DMS 273 (cell line): Measurements from ENCODE around the gene HMGN4.
A peak's percentile ranks its signal among the peaks of the same experiment; 100 is the strongest.
"Not testable (repeated sequence)": the region's sequence is repeated elsewhere in the genome, so short reads cannot be mapped to it uniquely, and the experiment has no call there.

Experiments
- DNase-seq: peaks from one replicate; lab custom pipeline; 2025; ENCODE audit not compliant: unreplicated experiment; lab: John Stamatoyannopoulos, UW

The HMGN4 gene

DNA sequence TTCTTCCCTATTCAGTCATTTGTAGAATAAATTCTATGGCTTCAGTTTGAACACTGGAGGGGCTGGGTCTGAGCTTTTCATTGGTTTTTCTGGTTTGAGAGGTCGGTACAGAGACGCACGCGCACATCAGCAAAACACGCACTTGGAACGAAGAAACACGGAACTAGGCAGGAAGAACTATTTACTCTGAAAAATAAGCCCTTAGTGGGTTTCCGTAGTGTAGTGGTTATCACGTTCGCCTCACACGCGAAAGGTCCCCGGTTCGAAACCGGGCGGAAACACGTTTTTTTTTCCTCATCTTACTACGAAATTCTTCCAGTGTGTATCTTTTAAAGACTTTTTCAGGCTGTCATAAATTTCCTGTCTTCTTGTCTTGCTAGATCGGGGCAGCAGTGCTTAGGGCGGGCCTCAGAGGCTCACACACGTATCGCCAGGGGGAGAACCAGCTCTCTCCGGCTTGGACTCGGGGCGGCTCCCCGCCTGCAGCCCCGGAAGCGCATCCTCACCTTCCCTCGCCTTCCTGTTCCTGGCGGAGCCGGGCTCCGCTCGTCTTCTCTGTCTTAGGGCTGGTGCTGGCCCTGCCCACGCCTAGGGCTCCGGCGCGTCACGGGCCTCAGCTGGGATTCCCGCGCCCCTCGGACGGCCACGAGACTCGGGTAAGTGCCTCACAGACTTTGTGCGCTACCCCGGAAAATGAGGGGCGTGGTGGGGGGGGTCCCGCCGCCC is at the start of gene HMGN4:
Gene HMGN4, plus strand, starts transcription at position 521 of the 726 bp plus-strand sequence. CDS start 6,841 bp downstream, outside the sequence.
- DNase-seq, result peak; percentile 96

DNA sequence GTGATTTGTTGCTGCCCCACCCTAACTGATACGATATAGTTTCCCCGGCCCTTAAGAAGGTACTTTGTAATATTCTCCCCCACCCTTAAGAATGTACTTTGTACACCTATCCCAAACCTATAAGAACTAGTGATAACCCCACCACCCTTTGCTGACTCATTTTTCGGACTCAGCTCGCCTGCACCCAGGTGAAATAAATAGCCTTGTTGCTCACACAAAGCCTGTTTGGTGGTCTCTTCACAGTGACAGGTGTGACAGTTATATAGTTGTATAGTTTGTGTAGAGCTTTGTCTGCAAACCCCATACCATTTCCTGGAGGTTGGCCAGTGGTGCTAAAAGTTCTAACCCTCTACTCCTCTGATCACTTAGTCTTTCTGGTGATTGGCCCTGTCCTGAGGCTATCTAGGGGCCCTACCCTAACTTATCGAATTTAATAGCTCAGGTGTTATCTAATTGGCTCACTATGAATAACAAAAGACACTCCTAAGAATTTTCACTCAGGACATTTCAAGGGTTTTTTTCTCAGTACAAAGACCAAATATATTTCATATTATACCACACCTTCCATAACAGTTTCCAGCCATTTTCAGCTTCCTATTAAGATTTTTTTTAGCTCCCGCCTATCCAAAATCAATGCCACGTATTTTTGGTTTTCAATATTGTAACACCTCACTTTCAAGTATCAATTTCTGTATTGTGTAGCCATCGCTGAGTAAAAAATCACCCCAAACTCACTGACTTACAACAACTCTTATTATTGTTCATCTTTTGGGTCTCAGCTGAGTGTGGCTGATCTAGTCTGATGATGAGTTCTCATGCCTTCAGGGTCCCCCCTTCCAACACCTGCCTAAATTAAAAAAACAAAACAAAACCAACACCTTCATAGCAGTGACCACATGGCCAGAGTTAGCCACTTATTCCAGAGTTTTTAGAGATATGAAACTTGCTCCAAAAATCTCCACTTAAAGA is 47.9 kb upstream of the HMGN4 start:
- no peak for DNase-seq

DNA sequence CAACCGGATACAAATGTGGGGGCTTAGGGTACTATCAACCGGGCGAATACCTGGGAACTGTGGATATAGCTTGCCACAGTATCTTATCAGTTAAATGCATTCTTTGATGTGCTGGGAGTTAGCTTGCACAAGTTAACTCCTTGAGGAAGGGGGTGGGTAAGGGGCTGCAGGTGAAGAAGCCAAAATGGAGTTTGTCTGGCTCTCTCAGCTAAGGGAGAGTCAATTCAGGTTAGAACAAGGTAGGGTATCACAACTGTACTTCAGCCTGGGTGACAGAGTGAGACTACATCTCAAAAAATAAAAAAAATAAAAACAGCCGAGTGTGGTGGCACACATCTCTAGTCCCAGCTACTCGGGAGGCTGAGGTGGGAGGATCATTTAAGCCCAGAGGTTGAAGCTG is 46.6 kb upstream of the HMGN4 start:
- no peak for DNase-seq

DNA sequence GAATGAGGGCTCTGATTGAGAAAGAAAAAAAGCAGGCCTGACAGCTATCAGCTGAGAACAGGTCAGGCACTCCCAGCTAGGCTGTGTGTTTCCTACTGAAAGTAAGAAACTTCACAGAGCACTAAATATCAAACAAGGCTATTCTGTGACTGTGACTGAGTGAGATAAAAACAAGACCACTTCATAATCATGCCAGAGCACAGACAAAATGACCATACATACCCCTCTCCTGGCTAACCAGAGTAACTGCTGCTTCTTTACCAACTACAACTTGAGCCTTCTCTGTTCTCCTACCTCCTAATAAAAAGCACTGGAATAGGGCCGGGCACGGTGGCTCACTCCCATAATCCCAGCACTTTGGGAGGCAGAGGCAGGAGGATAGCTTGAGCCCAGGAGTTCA is 44.9 kb upstream of the HMGN4 start:
- DNase-seq, result peak; percentile 35

DNA sequence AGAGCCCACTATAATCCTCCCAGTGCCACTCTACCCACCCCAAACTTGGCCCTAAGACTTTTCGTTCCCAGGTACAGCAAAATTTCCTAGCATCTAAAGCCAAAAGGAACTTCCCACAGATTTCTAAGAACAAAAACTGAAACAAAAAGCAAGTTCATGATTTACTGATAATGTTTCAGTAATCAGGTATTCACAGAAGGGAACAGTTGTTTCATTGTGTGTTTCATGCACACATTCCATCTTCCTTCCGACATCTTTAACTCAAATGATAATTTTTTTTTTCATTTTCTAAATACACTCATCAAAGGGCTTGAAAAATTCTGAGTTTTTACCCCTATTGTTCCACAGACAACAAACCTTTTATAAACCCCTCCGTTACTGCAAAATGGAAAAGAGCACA is 44.0 kb upstream of the HMGN4 start:
- no peak for DNase-seq

DNA sequence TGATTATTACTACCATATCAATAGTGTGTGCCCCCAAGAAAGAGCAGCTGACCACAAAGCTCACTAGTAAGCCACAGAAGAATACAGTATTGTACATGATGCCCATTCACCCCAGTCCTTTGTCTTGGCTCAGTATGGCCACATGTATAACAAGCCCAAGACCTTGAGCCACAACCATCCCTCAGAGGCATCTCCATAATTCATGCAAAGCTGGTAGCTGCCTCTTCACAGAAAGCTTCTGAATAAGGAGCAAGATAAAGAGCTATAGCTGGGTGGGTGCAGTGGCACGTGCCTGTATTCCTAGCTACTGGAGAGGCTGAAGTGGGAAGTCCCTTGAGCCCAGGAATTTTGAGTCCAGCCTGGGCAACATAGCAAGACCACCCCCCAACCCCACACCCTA is 42.9 kb upstream of the HMGN4 start:
- no peak for DNase-seq

DNA sequence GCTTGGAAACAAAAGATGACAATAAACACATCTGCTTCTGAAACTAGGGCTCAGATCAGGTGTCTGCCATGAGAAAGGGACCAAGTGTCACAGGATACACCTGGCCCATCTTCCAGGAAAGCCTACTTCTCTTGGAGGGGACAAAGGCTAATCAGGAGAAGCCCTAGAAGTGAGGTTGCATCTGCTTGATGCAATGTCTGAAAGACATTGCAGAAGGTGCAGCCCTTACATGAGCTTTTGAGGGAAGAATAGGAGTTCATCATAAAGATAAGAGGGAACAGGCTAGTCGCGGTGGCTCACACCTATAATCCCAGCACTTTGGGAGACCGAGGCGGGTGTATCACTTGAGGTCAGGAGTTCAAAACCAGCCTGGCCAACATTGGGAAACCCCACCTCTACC is 40.6 kb upstream of the HMGN4 start:
- no peak for DNase-seq

DNA sequence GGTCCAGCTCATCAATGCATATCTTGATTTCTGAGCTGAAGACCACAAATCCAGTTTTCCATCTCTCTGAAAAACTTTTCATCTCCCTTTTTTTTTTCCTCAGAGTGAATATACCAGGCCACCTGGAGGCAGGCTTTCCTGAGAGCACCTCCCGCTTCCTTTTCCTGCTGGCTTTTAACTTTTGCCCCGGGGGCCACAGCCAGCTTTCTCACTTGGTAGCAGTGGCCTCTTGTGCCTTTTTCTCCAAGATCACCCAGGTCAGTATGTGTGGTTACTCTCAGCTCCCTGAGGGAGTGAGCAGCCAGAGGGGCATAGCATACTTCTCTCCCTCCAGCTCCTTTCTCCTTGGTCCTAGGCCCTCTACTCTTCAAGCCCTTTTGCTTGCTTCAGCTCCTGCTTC is 38.1 kb upstream of the HMGN4 start, which contains the start of gene BTN1A1:
Gene BTN1A1, plus strand, starts transcription at position 202 of the 400 bp plus-strand sequence. CDS start 984 bp downstream, outside the sequence.
- DNase-seq, result no peak

DNA sequence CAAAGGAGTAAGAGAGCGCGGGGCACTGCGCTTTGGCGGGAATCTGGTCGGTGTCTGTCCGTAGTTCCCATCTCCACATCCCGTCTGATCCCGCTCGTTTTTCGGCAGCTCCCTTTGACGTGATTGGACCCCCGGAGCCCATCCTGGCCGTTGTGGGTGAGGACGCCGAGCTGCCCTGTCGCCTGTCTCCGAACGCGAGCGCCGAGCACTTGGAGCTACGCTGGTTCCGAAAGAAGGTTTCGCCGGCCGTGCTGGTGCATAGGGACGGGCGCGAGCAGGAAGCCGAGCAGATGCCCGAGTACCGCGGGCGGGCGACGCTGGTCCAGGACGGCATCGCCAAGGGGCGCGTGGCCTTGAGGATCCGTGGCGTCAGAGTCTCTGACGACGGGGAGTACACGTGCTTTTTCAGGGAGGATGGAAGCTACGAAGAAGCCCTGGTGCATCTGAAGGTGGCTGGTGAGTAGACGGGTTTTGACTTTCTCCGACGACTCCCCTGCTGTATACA is 36.6 kb upstream of the HMGN4 start:
- DNase-seq, result peak; percentile 55

DNA sequence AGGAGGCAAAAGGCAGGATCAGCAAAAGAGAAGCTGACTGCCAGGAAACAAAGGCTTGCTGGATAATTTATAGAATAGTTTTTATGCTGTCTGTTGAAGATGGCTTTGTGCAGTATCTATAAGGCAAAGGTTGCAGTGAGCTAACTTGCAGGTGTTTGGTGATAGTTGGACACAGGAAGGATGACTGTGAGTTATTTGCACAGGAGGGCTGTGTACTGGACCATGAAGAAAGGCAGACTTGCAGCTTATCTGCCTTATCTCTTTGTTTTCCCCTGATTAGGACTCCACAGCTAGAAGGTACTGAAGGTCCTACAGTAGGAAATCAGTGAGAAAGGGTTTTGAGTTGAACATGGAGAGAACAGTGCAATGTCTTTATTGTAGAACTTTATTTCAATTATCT is 36.0 kb upstream of the HMGN4 start:
- DNase-seq, result no peak

DNA sequence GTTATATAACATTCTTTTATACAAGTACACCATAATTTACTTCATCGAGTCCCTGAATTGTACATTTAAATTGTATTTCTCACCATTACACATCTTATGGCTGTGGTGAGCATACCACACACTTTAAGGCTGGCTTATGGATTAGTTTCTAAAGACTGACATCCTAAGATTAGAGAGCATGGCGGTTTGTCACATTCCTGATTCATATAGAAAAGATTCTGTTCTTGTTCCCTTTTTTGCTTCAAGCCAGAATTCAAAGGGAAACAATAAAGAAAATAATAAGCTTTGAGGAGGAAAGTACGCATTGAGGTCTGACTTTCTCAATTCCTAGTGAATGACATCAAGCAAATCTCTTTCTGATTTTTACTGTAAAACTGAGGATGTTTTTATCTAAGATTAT is 35.5 kb upstream of the HMGN4 start:
- no peak for DNase-seq

DNA sequence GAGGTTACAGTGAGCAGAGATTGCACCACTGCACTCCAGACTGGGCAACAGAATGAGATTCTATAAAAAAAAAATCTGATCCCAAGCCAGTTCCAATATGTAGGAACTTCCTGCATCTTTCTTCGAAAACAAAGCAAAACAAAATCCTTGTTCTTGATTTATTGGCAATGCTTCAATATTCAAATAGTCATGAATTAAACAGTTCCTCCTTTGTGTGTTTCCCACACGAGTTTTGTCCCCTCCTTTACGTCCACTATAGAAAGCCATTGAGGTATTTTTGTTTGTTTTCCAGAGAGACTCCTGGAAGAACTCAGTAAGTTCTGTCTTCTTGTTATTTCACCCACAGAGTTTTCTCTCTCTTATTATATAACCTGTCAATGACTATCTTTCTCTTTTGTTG is 30.5 kb upstream of the HMGN4 start:
- DNase-seq, result no peak

DNA sequence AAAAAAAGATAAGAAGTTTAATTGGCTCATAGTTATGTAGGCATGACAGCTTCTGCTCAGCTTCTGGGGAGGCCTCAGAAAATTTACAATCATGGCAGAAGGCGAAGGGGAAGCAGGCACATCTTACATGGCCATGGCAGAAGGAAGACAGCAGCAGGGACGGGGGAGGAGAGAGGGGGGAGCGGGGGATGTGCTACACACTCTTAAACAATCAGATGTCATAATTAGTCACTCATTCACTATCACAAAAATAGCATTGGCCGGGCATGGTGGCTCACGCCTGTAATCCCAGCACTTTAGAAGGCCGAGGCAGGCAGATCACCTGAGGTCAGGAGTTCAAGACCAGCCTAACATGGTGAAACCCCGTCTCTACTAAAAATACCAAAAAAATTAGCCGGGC is 27.1 kb upstream of the HMGN4 start:
- not testable (repeated sequence) for DNase-seq

DNA sequence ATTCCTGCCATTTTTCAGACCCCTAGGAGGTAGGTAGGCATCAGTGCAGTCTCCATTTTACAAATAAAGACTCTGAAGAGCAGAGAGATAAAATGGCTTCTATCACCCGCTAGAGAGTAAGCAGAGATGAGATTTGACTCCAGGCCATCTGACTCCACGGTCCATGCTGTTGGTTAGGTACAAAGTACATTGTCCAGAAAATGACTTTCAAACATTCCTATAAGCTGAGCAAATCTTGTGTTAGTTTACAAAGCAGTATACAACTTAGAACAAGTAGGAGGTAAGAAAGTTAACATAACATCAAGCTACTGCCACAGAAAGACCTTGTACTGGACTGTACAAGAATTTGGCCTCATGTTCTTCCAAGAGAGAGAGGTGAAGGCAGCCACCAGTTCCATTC is 23.2 kb upstream of the HMGN4 start:
- no peak for DNase-seq

DNA sequence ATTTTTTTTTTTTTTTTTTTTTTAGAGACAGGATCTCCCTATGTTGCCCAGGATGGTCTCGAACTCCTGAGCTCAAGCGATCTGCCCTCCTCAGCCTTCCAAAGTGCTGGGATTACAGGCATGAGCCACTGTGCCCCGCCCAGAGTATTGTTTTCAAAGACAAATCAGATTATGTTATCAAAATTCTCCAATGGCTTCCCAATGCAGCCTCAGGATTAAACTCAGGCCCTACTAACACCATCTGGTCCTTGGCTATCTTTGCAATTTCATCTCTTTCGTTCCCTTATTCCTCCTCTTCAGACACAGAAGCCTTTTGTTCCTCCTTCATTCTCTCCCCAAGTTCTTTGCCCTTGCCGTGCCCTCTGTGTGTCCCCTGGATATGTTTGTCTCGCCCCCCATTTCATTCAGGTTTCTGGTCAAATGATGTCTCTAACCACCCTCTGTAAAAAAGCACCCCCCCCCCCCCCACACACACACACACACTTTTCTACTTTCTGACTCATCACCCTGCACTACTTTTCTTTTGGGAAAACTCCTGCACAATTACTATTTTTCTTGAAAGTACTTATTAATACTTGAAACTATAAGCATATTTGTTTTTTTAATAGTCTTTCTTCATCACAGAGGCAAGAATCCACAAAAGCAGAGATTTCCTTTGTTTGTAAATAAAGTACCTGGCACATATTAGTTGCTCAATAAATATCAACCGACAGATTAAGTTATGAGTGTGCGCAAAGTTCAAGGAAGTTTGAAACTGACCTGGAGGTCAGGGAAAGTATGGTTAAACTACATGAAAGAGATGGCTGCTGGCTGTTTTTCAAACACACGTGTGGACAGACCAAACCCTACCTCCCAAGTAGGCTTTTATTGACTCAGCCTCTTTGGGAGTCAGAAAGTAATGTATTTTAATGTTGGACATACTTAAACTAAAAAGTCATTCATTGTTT is 21.4 kb upstream of the HMGN4 start:
- peak; percentile 12 for DNase-seq

DNA sequence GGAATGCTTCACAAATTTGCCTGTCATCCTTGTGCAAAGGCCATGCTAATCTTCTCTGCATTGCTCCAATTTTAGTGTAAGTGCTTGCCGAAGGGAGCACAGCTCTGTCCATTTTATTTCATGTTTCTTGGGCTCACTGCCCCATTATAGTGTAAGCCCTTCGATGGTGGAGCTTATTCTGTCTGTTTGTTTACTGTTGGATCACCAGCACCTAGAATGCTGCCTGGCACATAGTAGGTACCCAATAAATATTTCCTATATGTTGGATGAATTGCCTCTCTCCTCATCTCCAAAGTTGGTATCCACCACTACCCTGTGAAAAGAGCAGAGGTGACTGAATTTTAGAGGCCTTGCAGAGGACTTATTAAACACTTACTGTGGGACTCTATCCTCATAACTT is 18.8 kb upstream of the HMGN4 start:
- DNase-seq, result no peak

DNA sequence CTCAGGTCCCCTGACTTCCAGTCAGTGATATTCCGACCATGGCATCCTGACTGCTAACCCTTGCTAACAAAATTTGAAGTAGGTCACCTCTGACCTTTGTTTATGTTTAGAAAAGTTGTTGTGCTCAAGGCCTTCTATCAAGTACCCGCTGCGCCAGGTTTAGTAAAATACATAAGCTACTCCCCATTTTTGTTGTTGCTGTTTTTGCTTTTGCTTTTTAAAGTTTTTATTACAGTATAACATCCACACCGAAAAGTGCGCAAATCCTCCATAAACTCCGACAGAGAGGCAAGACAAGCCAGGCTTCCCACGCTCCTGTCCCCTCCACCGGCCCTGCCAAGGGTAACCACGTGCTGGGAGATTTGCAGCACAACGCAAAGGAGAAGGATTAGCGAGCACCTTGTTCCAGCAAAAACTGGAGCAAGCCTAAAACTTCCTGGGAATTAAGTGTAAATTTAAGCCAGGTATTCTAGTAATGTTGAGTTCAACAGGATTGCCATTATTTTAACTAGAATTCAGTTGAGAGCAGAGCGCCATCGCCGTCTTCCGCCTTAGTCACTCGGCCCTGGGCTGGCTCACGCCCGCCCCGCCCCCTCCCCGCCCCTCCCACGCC is 17.8 kb upstream of the HMGN4 start:
- DNase-seq, result peak; percentile 80

DNA sequence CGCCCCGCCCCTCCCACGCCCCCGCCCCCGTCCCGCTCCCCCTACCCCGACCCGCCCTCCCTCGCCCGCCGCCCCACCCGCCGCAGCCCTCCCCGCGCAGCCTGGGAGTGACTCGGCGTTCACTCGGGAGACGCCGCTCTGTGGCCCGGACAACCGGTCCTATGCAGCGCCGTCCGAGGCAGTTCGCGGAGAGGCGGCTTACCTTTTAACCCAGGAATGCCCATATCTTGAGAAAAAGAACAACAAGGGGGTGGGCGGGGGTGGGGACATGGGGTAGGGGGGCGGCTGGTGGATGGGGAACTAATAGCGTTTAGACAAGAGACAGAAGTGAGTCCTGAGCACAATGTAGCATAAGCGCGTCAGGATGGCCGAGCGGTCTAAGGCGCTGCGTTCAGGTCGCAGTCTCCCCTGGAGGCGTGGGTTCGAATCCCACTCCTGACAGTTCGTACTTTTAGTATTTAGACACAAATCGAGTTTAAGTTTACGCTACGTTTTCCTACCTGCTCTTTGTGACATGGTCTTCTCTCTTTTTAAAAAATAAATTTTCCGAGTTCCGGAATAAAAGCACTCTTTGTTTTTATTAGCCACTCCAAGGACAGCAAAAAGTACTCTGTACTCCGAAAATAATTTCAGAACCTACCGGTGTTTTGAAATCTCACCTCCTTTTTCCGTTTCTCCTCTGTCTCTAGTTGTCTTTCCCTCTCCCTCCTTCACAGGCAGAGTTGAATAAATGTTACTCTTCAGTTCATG is 17.1 kb upstream of the HMGN4 start:
- DNase-seq, result peak; percentile 94

DNA sequence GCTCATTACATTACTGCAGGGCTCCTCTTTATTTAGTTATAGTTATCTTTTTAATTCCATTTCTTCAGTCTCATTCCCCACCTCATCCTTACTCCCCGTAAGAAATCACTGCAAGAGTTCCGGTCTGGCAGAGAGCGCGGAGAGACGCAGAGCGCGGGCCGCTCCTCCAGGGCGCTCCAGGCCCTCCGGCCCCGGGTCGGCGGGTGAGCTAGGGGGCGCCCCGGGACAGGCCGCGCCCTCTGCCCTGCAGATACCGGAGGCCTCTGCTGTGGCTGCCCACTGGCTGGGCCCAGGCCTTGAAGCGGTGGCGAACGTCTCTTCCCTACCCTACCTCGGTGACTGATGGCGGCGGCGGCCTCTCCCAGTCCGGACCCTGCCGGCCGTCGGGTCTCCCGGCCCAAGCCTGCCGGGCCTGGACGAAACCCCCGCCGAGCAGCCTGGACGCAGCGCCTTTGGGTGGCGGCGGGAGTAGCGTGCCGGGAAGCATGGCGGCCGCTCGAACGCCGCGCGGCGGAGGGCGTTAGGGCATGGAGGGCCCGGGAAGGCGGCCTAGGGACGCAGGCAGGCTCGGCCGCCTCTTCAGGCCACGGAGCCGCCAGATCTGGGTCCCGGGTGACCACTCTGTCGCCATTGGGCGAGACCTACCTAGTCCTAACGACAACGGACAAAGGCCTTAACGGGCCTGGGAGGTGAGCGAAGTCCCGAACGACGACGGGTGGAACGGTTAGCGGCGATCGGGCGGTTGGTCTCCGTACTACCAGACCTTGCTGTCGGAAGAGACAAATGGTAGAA is 16.4 kb upstream of the HMGN4 start:
- DNase-seq, result peak; percentile 91
